Testis (tissue), 3 donors: ENCODE results near the gene VPS36. TPM values are rescaled to one million over a fixed set of nuclear protein-coding genes. Genes with fewer than 3 reads are reported as not detected.

ENCODE experiments used
- DNase-seq: peaks from one replicate; pipeline ENCODE4 v3.0.0-alpha.2; 2019
- H3K27ac ChIP-seq, 2 donors: fragments of 200-600 bp; sonication (generic); one replicate each; pipeline ENCODE4 v1.5.1; 2019
- H3K27me3 ChIP-seq: fragments of 200-600 bp; sonication (generic); one replicate; pipeline ENCODE4 v1.5.1; 2019
- H3K36me3 ChIP-seq: fragments of 200-600 bp; sonication (generic); one replicate; pipeline ENCODE4 v1.5.1; 2017; ENCODE audit warnings: low read depth; ENCODE audit errors: missing control alignments
- H3K4me1 ChIP-seq: fragments of 200-600 bp; sonication (generic); one replicate; pipeline ENCODE4 v1.5.1; 2019
- H3K4me3 ChIP-seq, 2 donors: fragments of 200-600 bp; sonication (generic); one replicate each; pipeline ENCODE4 v1.5.1; 2017 to 2019
- H3K9me3 ChIP-seq: fragments of 200-600 bp; sonication (generic); one replicate; pipeline ENCODE4 v1.5.1; 2017
- CTCF ChIP-seq, 3 experiments: fragments of 450-650 bp in 2 of 3; fragments of 200-600 bp in 1 of 3; sonication (generic) in 1 of 3; IDR thresholded peaks; one replicate each; pipeline ENCODE4 v1.5.1; 2016 to 2019; ENCODE audit warnings: antibody characterized with exemption in 3 of 3, mild to moderate bottlenecking in 2 of 3, moderate library complexity in 1 of 3
- POLR2A ChIP-seq: fragments of 450-650 bp; IDR thresholded peaks from one replicate; pipeline ENCODE4 v1.6.1; 2017; ENCODE audit warnings: antibody characterized with exemption, mild to moderate bottlenecking, moderate library complexity
- WGBS, 2 donors: methylation state at CpG; one replicate each; pipeline ENCODE4 v1.1.5; 2018; 5-methylcytosine and 5-hydroxymethylcytosine counted together
- intact Hi-C: fragments of 100-400 bp; cut with DNase I; formaldehyde crosslinking; loops from one replicate; pipeline ENCODE4 v1.15.1; 2023; ENCODE audit warnings: low total_unique reads
- polyA plus RNA-seq: library from polyadenylated mRNA; stranded (reverse); fragments of 350-450 nt; fragmentation: Illumina TruSeq; extraction: RNeasy Lipid Tissue Mini Kit (QIAGEN cat#74804); gene quantifications from one replicate; pipeline ENCODE4 v1.2.3, GENCODE V29; 2014; ENCODE audit warnings: low read depth, low replicate concordance; ENCODE audit not compliant: insufficient read depth
- total RNA-seq, 2 donors: library from RNA; depleted of rRNA; stranded (reverse); fragments of >200 nt; gene quantifications; one replicate each; pipeline ENCODE4 v1.2.3, GENCODE V29; 2016

Gene VPS36
- total and polyA plus RNA-seq, 3 donors from 2014 or later = 9.4 to 25.6 (median 24.6) TPM

- Histone ChIP-seq H3K36me3 (no peaks in the 10 kb centered on the region), H3K27me3 (no peaks in the 10 kb centered on the region), H3K4me1 (peaks cover 5% of the 10 kb centered on the region), H3K27ac (no peak overlapping the region), H3K9me3 (no peaks in the 10 kb centered on the region), H3K4me3 (peak overlapping the region; percentile 21 to 93)
- TF ChIP-seq CTCF (IDR thresholded peaks at IDR 0.05) (no peak), POLR2A (no peak)
- intact Hi-C loops = loop anchor here (10.0 kb wide), 1 partner anchor 106 kb away; no protein-coding TSS in a partner anchor
- 4 to 7% methylated on average over 6 to 8 of the region's 8 CpGs for whole genome bisulfite sequencing, 2 donors
- DNase-seq = no peak
Observed at GRCh38 chr13:52450793-52451116, 321 bp upstream of the VPS36 start.

- intact Hi-C loops = loop anchor here (10.0 kb wide), 1 partner anchor 105 kb away; no protein-coding TSS in a partner anchor
- TF ChIP-seq POLR2A (no peak), CTCF (IDR thresholded peaks at IDR 0.05) (no peak)
- no peaks in the 10 kb centered on the region for H3K36me3 ChIP-seq
- DNase-seq = no peak
- H3K4me3 ChIP-seq = peak overlapping the region; percentile 79 to 93
- H3K9me3 ChIP-seq = no peaks in the 10 kb centered on the region
- H3K27ac ChIP-seq = peak overlapping the region; percentile 69 to 96
- H3K4me1 ChIP-seq = peaks cover 5% of the 10 kb centered on the region
- no peaks in the 10 kb centered on the region for H3K27me3 ChIP-seq
- 4% methylated on average over 10 of the region's 10 CpGs for WGBS, 2 donors
Observed at GRCh38 chr13:52449331-52450011, 963 bp downstream of the VPS36 start.

- H3K27ac ChIP-seq = no peak overlapping the region
- H3K36me3 ChIP-seq = no peaks in the 10 kb centered on the region
- TF ChIP-seq POLR2A (no peak), CTCF (IDR thresholded peaks at IDR 0.05) (no peak)
- intact Hi-C loops = no loop called here
- no peaks in the 10 kb centered on the region for H3K9me3 ChIP-seq
- peaks cover 5% of the 10 kb centered on the region for H3K4me1 ChIP-seq
- H3K27me3 ChIP-seq = no peaks in the 10 kb centered on the region
- no peak for DNase-seq
- no peak overlapping the region for H3K4me3 ChIP-seq
- 80 to 90% methylated on average over 3 to 5 of the region's 5 CpGs for WGBS, 2 donors
Observed at GRCh38 chr13:52447815-52448552, 2.5 kb downstream of the VPS36 start.

GRCh38 chr13:52447354-52447753 lies 3.1 kb downstream of the VPS36 start:
- intact Hi-C loops = no loop called here
- H3K27me3 ChIP-seq = no peaks in the 10 kb centered on the region
- no peak for TF ChIP-seq POLR2A
- no peak for TF ChIP-seq CTCF (IDR thresholded peaks at IDR 0.05)
- no peak for DNase-seq
- H3K36me3 ChIP-seq = no peaks in the 10 kb centered on the region
- 83 to 95% methylated on average over 2 of the region's 2 CpGs for WGBS, 2 donors
- H3K9me3 ChIP-seq = no peaks in the 10 kb centered on the region
- peaks cover 5% of the 10 kb centered on the region for H3K4me1 ChIP-seq
- no peak overlapping the region for H3K4me3 ChIP-seq
- H3K27ac ChIP-seq = no peak overlapping the region
